ENCODE measurements around the gene COL9A1. TPM values are rescaled to one million over a fixed set of nuclear protein-coding genes. Genes with fewer than 3 reads are reported as not detected.

The COL9A1 gene
- 14.4 and 18.1 TPM in 2 replicates for total RNA-seq (2021; fragmentation: NEBNext Ultra II Directional; extraction: Animal tissue kit (Norgen Biotek cat#: 25700))
- polyA plus RNA-seq (2011; rRNA removed), result 7.9 and 10.7 TPM in 2 replicates
- polyA plus RNA-seq (2011; cell fraction: cytosol; rRNA removed), result 16.7 TPM
- polyA plus RNA-seq (2011; cell fraction: nucleus; rRNA removed), result 70.7 TPM
- polyA plus RNA-seq (2012, experiment 1 of 2), result 13.6 to 16.7 TPM (median 15.2 TPM) in 4 replicates
- 4.4 TPM for polyA plus RNA-seq (2012, experiment 2 of 2)
- polyA plus RNA-seq (2013, experiment 1 of 2), result 11.0 TPM
- 11.1 TPM for polyA plus RNA-seq (2013, experiment 2 of 2)
- polyA minus RNA-seq (2011; rRNA and poly(A)+ RNA removed), result 5.4 and 13.6 TPM in 2 replicates
- 6.2 TPM for polyA minus RNA-seq (2011; cell fraction: cytosol; rRNA and poly(A)+ RNA removed)
- polyA minus RNA-seq (2011; cell fraction: nucleus; rRNA and poly(A)+ RNA removed), result 18.5 TPM
- long read RNA-seq, experiment 1, partial matches to known transcripts, result 4 of 7 reads
- long read RNA-seq, experiment 1, other reads (novel, unspliced or antisense), result 3 of 7 reads
- long read RNA-seq, experiment 2, partial matches to known transcripts, result 2 of 3 reads
- long read RNA-seq, experiment 2, other reads (novel, unspliced or antisense), result 1 of 3 reads

- Histone ChIP-seq H3K9ac (replicated peaks in 1 of 4; ENCODE audit: extremely low read depth in 1 of 4, low read depth in 3 of 4, low read length in 3 of 4) (no peak within 1 kb of the TSS), H3K79me1 (ENCODE audit: low read depth, low read length) (no peaks in the 10 kb centered on the region), H4K8ac (ENCODE audit: extremely low read depth, insufficient read depth, low read length) (no peak within 1 kb of the TSS), H2AFZ (ENCODE audit: low read length) (peak within 1 kb of the TSS; percentile 53; the same call in 1 of the 2 replicates), H4K5ac (ENCODE audit: insufficient read length, low read depth, low read length) (no peak within 1 kb of the TSS), H2BK12ac (ENCODE audit: low read depth, low read length) (no peak within 1 kb of the TSS), H2BK120ac (replicated peaks; ENCODE audit: low read depth, low read length) (no peak within 1 kb of the TSS), H3K56ac (replicated peaks; ENCODE audit: insufficient read length, low read depth, low read length) (no peak within 1 kb of the TSS), H3K14ac (ENCODE audit: insufficient read length) (no peak within 1 kb of the TSS), H3K27ac (ENCODE audit: low read depth, low read length) (no peak within 1 kb of the TSS), H4K20me1 (replicated peaks in 1 of 2; ENCODE audit: control insufficient read depth in 1 of 2, insufficient read depth in 2 of 2, low read length in 2 of 2) (no peaks in the 10 kb centered on the region), H3K23me2 (ENCODE audit: low read depth, low read length) (no peaks in the 10 kb centered on the region), H3K4me2 (ENCODE audit: insufficient read depth in 1 of 2, low read depth in 2 of 2, low read length in 2 of 2) (no peak within 1 kb of the TSS), H3K79me2 (ENCODE audit: control insufficient read depth in 1 of 2, insufficient read depth in 2 of 2, low read length in 2 of 2) (no peaks in the 10 kb centered on the region), H2BK5ac (ENCODE audit: low read depth, low read length) (no peak within 1 kb of the TSS), H3K4ac (replicated peaks; ENCODE audit: insufficient read length, low read depth, low read length) (no peak within 1 kb of the TSS), H2BK20ac (ENCODE audit: low read length) (no peak within 1 kb of the TSS), H2AK5ac (ENCODE audit: low read depth, low read length) (no peak within 1 kb of the TSS), H3K4me3 (ENCODE audit: extremely low read depth in 1 of 4, insufficient read depth in 2 of 4, low read depth in 3 of 4, low read length in 4 of 4) (no peak within 1 kb of the TSS), H3K9me3 (ENCODE audit: insufficient read depth in 2 of 2, low read depth in 1 of 2, low read length in 1 of 2) (no peaks in the 10 kb centered on the region), H2BK15ac (ENCODE audit: low read length) (no peak within 1 kb of the TSS), H4K91ac (replicated peaks; ENCODE audit: insufficient read length, low read length) (no peak within 1 kb of the TSS), H3K4me1 (replicated peaks in 1 of 4; ENCODE audit: control insufficient read depth in 3 of 4, insufficient read depth in 4 of 4, low read length in 3 of 4) (peaks cover 0 to 4% (median 2%) of the 10 kb centered on the region in 4 experiments; a peak in 1 of 7 replicates), H3K27me3 (replicated peaks in 1 of 4; ENCODE audit: control insufficient read depth in 3 of 4, extremely low read depth in 1 of 4, insufficient read depth in 3 of 4, low read length in 3 of 4) (no peaks in the 10 kb centered on the region), H3K36me3 (ENCODE audit: control insufficient read depth in 2 of 4, insufficient read depth in 4 of 4, low read length in 3 of 4) (no peaks in the 10 kb centered on the region), H3K23ac (ENCODE audit: insufficient read length) (no peak within 1 kb of the TSS), H3K18ac (ENCODE audit: extremely low read depth, low read length) (no peak within 1 kb of the TSS)
- WGBS, 2 experiments (ENCODE audit: extremely low coverage in 1 of 2, insufficient coverage in 1 of 2, insufficient read length in 1 of 2, insufficient replicate concordance in 2 of 2, low coverage in 1 of 2, low lambda C conversion rate in 2 of 2, missing lambda C conversion rate in 1 of 2), result 76% methylated on average over 5 of the region's 5 CpGs; no CpG with 5 or more reads in 1 of the 2 experiments
- no peak for DNase-seq (ENCODE audit: low read depth in 1 of 2, low spot score in 2 of 2)
- POLR2A ChIA-PET (ENCODE audit: partially characterized antibody), result no interaction called here
- CTCF ChIA-PET (ENCODE audit: partially characterized antibody), result interaction anchor here (1.3 to 5.6 kb wide), 3 partner anchors 9 to 83 kb away, joined by 5 to 59 read pairs (median 24); no protein-coding TSS in a partner anchor
- no peak for FAIRE-seq
- TF ChIP-seq POU5F1 (IDR thresholded peaks at IDR 0.05; ENCODE audit: low read depth, low read length) (no peak), EGR1 (IDR thresholded peaks at IDR 0.05; ENCODE audit: borderline replicate concordance, low read depth, low read length) (no peak), KDM1A (IDR thresholded peaks at IDR 0.05; ENCODE audit: borderline replicate concordance, low read length) (no peak), KDM4A (IDR thresholded peaks at IDR 0.05; ENCODE audit: low read depth, low read length, severe bottlenecking) (no peak), TEAD4 (IDR thresholded peaks at IDR 0.05; ENCODE audit: low read depth, low read length) (no peak)
These were observed at the start of gene COL9A1 for GRCh38 chr6:70303034-70303525. Gene COL9A1 (minus strand): TSS chr6:70303084. CDS start chr6:70302924, 160 bp downstream.
